Stimulated activated CD4-positive, alpha-beta T cell treated with anti-CD3 and anti-CD28 coated beads, Interleukin-12 subunit alpha, Interleukin-12 subunit beta, amount 100 ng/mL, for 4 hours (primary cell): ENCODE measurements around the gene STARD13.
"Not testable (repeated sequence)": the region's sequence is repeated elsewhere in the genome, so short reads cannot be mapped to it uniquely, and the experiment has no call there.

Experiments
- DNase-seq: peaks from one replicate; pipeline ENCODE4 v3.0.0-alpha.2; 2020

The STARD13 gene

DNA sequence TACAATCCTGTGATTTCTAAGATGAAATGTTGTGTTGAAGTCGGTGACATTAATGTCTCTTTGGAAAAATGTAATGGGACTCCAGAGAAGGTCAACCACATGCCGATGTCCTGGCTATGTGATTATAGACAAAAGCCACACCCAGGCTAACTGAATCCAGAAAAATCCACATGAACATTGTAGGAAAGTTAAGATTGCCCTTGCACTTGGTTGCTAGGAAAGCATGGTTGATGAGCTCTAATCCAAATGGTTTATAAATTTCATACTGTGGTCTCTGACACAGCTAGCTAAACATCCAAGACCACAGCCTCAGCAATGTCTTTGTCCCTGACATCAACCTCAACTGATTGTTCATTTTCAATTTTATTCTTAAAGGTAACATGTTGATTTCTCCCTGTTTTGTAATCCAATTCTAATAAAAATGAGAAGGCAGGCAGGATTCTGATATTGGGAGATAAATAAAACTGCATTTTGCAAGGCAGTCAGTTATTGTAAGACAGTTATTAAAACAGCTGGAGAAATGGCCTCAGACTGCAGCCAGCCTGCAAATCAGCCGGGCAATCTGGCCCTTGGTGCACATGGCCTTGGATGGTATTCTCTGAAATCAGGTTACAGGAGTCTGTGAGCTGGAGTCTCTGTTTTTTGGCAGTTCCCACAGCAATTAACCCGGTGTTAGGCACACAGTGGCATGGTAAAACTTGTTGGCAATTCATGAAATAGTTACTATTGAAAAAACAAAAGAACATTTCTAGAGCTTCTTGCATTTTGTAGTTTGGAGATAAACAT is 93.9 kb downstream of the STARD13 start:
- no peak for DNase-seq

DNA sequence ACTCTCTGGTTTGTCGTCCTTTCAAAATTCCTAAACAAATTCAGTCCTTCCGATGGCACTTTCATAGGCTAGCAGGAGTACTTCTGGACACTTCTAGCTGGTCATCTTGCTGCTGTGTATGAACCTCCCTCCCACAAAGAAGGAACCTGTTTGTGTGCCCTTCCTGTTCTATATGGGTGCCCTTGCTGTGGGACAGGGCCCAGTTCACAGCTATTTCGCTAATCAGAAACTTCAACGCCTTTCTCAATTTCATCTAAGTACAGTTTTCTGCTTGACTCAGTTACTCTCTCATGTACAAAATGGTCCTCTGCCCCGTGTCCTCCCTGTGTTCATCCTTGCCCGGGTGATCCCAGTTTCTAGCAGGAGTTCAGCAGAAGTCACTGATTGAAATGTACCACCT is 96.1 kb downstream of the STARD13 start:
- no peak for DNase-seq

DNA sequence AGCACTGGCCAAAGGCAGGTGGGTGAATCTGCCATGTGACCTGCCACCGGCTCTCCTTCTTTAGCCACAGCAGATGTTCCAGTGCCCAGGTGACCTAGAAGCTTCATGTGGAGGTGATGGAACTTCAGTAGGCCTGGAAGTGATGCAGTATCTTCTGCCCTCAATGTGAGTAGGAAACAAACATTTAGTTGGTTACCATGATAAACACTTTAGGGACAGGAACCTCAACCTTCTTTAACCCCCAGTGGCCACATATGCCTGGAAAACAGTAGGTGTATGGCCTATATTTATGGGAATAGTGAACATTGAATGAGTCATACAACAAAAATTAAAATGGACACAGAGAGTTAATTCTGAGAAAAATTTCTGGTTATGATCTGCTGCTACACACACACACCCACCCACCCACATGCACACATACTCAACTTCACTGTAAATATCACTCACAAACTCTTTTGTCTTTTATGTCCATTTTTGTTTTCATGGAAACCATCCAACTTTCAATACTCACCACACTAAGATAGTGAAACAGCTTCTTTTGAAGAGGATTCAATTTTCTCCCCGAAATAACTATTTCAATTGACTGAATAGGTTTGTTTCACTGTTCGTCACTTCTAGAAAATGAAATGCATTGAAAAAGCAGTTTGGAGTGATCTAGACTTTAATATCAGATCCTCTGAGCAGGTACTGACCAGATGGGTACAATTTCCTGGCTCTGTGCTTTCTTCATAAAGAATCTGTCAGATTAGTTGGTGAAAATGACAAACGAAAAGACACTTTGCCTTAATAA is 97.3 kb downstream of the STARD13 start:
- DNase-seq, result no peak

DNA sequence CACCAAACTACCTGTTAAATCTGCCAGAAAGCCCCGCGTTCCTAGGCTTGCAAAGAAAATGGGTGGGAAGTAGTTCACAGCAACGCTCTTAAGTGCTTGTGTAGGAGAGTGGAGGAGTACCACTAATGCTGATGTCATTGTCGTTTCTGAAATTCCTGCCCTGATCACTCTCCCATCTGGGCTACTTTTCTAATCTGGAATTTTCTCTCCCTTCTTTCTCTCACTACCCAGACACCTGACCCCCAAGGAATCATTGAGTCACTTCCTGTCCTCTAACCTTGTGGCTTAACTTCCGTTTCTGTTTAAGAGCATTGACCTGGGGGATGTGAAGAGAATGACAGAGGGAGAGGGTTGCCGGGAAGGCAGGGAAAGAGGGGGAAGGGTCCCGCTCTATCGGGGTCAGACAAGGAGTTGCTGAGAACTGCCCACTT is 98.7 kb downstream of the STARD13 start:
- DNase-seq, result no peak

DNA sequence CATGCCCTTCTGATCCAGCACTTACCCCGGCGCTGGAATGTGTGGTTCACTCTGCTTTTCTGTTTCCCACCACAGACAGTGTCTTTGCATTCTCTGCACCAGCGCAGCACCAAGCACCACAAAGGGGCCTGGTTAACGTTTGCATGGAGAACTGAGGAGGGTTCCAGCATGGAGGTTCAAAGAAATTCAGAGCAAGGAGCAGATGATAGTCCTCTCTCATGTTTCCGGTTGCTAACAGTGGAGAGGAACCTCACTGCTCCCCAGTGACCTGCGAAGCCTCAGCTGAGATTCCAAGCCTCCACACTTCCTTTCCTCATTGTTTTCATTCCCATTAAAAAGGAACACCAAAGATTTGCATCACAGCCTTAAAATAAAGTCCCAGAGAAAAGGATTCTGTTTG is 99.7 kb downstream of the STARD13 start:
- no peak for DNase-seq

DNA sequence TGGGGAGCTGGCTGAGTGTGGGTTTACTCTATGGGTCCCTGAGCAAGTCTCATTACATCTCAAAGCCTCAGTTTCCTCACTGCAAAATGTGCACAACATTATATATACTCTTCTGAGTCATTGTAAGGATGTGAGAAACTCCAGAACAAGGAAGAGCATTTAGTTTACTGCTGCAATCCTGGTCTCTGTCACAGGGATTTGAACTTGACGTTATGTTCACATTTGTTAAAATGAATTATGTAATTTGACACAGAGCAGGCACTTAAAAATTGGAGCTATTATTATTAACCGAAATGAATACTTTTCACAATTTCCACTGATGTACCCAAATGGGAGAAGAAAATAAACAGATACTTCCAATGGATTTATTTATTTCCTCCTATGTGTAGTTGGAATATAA is 101.0 kb downstream of the STARD13 start:
- DNase-seq, result no peak

DNA sequence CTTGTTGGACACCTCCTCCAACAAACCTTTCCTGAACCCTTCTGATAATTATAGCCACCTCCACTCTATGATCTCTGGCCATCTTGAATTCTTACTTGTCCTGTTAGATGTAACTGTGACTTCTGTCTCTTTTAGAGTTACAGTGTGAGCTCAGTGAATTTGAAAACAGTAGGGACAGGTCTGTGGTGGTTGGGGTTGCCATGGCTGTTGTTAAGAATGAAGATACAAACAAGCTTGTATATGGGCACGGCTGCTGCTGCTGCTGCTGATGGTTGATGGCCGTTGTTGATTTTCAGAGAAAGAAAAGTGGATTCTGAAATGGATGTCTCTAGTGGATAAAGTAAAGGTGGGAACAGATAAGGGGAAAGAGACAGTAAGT is 101.5 kb downstream of the STARD13 start:
- no peak for DNase-seq

DNA sequence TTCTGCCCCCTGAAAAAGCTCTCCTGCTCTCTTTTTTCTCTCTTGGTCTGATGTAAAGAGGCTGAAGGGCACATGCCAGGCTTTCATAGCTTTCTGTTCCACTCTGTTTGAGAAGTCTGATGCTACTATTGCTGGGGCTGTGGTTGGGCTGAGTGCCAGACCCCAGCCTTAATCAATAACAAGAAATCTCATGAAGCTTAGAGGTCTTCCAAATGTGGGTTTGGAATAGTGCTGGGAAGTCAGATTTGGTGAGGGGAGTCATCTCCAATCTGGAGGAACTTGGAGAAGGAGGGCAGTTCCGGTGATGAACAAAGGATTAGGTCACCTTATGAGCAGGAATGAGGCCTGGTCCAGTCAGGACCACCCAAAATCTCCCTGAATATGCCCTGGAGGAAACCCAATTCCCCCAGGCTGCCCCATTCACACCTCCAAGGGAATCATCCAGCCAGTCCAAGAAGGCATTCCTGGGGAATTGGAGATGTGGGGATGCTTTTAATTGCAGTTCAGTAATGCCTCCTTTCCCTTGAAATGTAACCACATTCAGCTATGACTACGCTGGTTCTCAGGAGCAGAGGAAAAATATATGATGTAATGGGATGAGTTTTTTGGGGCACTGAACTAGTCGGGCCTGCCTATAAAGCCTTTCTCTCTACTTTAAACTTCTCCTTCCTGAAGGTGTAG is 102.0 kb downstream of the STARD13 start:
- DNase-seq, result no peak

DNA sequence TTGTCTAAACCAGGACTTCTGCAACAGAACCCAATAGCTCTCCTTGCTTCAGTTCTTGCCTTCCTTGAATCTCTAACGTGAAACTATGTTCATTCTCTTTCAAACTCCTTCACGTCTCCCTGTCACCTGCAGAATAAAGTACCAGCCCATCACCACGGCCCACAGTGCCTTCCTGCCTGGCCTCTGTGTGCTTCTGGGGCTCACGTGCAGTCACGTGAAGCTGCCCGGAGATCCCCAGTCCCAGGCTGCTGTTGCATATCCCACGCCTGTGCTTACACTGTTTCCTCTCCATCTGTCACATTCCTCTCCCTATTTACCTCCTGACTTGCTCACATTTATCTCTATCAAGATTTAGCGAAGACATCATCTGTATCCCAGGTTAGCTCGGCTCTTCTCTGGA is 102.8 kb downstream of the STARD13 start:
- no peak for DNase-seq

DNA sequence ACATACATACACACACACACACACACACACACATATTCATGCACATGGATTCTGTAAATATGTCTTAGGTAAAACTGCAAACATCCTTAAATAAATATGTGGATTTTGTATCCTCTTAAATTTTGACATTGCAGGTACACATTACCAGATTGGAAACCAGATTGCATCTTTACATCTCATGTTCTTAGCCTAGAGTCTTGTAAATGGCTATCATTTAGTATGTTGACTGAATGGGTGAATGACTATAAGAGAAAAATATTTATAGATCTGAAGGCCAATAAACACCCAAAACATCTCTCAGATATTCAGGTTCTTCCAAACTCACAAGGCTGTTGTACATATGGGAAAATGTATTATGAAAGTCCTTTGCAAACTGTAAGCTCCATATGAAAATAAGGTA is 104.3 kb downstream of the STARD13 start:
- DNase-seq, result no peak

DNA sequence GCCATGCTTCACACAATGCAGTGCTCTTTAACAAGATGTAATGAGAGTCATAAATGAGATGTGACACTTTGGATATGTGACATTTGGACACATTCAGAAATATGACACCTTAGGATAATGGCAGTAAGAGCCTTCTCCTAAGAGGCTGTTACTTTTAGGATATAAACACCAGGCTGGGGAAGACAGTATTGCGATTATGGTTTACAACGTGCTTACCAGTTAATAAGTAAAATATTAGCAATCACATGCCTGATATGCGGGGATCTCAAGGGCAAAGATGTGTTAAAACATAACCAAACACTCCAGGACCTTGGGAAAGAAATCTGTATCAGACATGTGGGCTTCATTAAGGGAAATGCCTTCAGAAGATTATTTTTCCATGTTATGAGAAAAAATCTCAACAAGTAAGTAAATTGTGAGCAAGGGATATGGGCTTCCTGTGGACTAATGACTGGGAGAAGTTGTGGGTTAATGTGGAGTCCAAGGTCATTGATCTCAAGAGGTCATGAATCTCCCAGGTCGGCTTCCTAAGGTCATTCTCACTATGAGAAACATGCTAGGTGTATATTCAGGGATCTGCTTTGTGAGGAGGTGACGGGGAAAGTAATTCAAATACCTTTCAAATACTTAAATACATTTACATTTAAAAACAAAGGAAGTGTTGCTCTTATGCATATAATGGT is 105.3 kb downstream of the STARD13 start:
- no peak for DNase-seq

DNA sequence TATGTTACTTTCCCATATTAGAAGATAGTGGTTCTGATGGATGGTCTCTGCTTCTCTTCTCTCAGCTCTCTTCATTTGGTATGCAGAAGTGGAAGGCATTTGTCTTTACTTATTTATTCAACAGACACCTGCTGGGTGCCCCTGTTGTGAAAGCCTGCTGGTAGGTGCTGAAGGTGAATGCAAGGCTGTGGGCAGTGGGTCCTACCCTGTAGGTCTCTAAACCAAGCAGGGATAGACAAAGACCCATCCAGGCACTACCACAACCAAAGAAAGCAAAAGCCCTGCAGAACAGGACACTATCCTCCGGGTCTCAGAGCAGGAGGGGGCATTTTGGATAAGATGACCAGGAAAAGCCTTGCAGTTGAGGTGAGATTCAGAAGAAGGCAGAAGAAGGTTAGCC is 106.1 kb downstream of the STARD13 start:
- no peak for DNase-seq

DNA sequence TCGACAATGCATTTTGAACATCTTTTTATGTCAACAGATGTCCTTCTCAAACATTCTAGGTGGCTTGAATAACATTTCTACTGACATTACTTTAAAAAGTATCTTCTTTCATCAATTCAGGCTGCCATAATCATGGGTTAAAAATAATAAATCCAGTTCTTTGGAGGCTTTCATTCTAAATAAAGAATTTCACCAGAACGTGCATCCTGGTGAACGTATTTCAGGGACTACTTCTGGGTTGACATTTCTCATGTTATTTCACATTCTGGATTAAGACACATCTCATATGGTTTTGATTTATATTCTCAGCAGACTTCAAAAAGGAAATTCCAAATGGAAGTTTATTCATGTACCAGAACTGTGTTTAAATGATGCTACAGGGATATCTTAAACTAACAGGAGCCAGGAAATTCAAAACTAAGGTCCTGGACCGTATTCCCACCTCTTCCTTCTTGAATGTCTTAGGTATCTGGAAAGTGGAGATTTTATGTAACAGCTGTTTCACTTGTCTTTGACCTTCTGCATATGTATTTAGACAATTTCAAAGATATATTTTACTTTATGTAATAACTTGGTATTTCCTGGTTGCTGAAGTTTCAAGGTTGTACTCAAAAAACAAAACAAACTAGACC is 107.2 kb downstream of the STARD13 start:
- no peak for DNase-seq

DNA sequence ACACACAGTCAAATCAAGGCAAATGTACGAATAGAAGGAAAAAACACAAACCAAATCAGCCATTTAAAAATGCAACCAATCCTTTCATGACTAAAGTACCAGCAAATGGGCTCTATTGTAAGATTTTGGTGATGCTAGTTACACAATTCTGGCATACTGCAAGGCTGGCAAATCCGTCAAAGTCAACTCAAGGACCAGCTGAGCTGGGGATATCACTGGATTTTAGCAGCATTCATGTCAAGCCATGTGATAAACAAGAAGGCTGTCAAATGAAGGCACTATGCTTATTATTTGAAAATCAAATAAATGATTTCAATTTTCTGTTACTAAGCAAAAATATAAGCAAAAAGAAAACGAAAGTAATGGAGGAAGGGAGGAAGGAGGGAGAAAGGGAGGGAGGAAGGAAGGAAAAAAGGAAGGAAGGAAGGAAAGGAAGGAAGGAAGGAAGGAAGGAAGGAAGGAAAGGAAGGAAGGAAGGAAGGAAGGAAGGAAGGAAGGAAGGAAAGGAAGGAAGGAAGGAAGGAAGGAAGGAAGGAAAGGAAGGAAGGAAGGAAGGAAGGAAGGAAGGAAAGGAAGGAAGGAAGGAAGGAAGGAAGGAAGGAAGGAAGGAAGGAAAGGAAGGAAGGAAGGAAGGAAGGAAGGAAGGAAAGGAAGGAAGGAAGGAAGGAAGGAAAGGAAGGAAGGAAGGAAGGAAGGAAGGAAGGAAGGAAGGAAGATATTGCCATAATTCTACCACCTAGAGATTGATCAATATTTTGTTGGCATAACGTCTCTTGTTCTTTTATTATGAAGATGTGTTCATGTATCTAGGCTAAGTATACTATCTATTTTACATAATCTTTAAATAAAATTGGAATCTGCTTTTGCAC is 108.0 kb downstream of the STARD13 start:
- not testable (repeated sequence) for DNase-seq

DNA sequence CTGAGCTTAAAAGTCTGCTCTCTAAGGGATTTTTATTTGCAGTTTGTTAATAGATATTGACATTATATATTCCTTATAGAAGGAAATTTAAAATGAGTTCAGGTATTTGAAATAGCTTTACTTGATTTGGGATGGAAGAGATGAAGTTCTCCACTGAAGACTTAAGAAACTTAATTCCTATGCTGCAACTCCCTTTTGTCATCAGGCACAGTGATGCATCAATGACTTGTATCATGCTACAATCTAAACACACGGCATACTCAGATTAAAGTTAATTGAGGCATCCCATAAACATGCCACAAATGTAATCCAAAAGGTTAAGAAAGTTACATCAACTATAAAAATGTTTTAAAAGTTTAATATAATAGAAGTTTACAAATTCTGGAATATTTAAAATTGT is 109.0 kb downstream of the STARD13 start:
- DNase-seq, result no peak

DNA sequence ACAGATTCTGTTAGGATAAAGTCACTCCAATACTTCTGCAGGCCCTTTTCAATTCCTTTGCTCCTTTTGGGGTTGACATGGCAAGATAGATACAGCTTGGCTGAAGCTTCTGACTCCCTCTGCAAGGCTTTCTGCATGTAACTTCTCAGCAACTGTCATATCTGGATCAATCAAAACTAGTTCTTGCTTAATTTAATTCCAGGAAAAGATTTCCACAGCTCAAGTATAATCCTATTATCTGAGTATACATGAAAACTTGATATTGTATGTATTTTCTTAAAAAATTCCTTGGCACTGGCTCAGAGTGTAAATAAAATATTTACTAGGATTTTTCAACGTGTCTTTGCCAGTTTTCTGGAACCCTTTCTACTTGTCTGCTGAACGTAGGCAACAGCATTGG is 109.6 kb downstream of the STARD13 start:
- no peak for DNase-seq

DNA sequence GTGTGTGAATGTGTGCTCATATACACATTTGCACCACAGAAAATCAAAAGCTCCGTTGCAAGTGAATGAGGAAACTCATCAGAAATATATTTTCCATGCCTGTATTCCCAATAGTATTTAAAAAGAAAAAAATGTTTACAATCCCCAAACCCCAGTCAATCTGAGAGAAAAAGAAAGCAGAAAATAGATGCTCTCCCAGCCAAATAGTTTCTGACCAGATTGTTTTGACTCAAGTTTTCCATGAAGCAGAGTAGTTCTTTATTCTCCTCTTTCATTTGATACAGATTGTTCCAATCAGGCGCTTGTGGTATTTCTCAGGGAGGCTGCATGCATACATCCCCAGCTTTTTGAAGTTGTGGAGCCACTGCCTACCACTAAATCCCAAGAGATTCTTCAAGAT is 110.6 kb downstream of the STARD13 start:
- DNase-seq, result no peak

DNA sequence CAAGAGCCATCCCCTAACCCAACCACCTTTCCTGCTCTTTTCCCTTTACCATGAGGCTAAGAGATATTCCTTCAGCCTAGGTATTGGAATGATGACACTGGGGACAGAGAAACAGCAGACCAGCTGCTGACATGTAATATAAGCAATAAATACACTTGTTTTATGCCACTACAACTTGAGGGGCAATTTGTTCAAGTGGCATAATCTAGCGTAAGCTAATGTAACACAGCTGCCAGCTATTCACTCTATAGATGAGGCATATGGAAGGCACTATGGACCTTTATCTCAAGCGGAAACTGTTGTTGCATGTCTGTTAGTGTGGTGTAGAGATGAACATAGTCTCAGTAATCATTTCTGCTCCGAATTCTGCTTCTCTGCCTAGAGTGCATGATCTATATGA is 111.1 kb downstream of the STARD13 start:
- DNase-seq, result no peak

DNA sequence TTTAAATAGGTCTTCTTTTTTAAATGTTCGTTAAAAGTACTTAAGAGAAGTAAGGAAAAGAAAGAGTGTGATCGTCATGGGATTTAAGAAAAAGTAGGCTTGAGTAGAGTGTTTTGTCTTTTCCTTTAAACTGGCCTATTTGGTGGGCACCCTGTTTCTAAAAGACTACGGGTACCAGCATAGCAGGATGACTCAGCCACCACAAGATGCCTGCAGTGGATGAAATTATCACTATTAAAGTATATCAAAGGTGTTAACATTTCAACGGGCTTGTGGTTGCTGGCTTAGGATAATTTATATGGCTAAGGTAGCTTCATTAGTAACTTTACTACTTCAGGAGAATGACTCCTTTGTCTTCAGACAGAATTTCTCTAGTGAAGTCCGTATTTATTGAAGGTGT is 112.6 kb downstream of the STARD13 start:
- no peak for DNase-seq

DNA sequence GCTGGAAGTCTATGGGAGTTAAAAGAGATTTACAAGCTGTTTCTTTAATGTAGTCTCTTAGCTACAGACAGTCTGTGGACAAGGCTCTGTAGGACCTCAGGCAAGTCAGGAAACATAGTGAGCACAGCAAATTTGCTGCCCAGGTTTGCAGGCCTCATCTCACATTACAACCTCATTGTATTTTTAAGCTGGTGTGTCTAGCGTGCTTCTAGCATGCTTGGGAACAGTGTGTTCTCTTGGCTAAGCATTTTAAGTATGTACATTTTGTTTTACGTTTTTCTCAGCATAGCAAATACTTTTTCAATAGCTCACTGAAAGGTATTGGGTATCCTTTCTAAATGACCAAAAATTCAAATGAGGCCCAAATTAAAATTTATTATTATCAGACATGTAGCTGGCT is 113.2 kb downstream of the STARD13 start:
- no peak for DNase-seq

DNA sequence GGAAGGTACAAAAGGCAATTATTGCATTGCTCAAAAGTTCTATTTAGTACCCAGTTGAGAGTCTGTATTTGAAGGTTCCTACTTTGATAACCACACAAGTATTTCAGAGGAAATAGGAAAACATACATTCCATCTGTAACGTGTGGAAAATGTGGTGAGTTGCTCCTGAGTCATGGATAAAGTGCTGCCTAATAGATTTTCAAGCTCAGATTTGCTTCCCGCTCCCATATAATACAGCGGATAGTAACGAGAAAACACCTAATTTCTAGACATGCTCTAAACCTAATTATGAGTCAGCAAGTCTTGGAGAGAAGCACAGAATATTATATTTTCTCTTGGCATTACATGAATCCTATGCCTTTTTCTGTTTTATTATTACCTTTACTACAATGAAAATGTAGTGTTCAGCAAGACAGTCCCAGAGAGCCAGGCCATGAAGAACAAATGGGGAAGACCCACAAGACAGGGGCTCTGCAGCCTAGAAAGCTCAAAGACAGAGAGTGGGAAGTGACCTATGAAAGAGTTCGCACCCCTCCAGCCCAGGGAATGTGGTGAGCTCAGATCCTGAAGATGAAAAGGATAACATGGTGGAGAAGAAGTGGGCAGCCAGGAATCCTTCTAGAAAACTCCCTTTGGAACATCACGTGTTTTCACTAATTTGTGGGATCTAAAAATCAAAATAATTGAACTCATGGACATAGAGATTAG is 116.1 kb downstream of the STARD13 start:
- DNase-seq, result no peak
